Measurements from ENCODE around the gene SESTD1.

- TF ChIP-seq CTCF (IDR thresholded peaks at IDR 0.05; ENCODE audit: insufficient read depth, low read depth, low read length) (no peak), EZH2 (IDR thresholded peaks at IDR 0.05; ENCODE audit: insufficient read depth, low read length) (no peak)
Measured at GRCh38 chr2:179140571-179140970, 124.1 kb downstream of the SESTD1 start.
